Measurements from ENCODE around the gene ADSL. TPM values are rescaled to one million over a fixed set of nuclear protein-coding genes. Genes with fewer than 3 reads are reported as not detected.

Gene ADSL
- total RNA-seq, 1 donor from 2014 or later: 142 TPM

DNA sequence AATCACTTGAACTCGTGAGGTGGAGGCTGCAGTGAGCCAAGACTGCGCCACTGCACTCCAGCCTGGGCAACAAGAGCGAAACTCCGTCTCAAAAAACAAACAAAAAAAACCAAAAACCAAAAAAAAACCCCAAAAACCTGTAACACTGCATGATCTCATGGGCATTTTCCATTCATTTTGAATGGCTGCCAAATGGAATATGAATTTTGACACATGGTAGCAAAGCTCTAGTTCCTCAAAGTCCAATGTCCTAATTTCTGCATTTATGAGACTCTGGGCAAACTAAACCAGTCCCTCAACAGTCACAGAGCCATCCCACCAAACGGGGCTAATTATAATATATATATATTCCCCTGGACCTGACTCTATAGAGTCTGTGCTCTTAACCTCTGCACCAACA lies 85.9 kb downstream of the ADSL start:
- no peak for DNase-seq (ENCODE audit: low spot score)
- Mint-ChIP-seq H3K4me1 (ENCODE audit: low read depth) (peaks cover 22% of the 10 kb centered on the region), H3K27me3 (ENCODE audit: low read depth) (no peaks in the 10 kb centered on the region), H3K9me3 (no peaks in the 10 kb centered on the region), H3K27ac (no peak overlapping the region), H3K36me3 (ENCODE audit: low read depth) (peaks cover 51% of the 10 kb centered on the region), H3K4me3 (ENCODE audit: low read depth) (no peak overlapping the region)
- intact Hi-C loops (cut with micrococcal nuclease): no loop called here

DNA sequence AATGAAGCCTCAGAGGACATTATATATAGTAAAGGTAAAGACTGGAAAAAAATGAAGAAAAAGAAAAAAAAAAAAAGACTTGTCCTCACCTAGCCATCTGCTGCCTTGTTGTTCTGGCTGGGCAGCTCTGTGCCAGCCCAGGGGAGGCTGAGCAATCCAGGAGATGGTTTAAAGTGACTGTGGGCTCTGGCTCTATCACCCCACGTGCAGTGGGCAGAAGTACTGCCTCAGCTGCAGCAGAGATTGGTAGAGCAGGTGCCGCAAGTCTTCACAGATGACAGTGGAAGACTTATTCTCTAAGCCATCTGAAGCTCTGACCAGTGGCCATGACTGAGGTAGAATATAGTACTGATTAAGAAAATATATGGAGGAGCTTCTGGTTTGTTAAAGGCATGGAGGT lies 86.3 kb downstream of the ADSL start:
- Mint-ChIP-seq H3K36me3 (ENCODE audit: low read depth) (peaks cover 47% of the 10 kb centered on the region), H3K27me3 (ENCODE audit: low read depth) (no peaks in the 10 kb centered on the region), H3K27ac (no peak overlapping the region), H3K4me3 (ENCODE audit: low read depth) (no peak overlapping the region), H3K9me3 (no peaks in the 10 kb centered on the region), H3K4me1 (ENCODE audit: low read depth) (peaks cover 24% of the 10 kb centered on the region)
- no peak for DNase-seq (ENCODE audit: low spot score)
- intact Hi-C loops (cut with micrococcal nuclease): no loop called here

DNA sequence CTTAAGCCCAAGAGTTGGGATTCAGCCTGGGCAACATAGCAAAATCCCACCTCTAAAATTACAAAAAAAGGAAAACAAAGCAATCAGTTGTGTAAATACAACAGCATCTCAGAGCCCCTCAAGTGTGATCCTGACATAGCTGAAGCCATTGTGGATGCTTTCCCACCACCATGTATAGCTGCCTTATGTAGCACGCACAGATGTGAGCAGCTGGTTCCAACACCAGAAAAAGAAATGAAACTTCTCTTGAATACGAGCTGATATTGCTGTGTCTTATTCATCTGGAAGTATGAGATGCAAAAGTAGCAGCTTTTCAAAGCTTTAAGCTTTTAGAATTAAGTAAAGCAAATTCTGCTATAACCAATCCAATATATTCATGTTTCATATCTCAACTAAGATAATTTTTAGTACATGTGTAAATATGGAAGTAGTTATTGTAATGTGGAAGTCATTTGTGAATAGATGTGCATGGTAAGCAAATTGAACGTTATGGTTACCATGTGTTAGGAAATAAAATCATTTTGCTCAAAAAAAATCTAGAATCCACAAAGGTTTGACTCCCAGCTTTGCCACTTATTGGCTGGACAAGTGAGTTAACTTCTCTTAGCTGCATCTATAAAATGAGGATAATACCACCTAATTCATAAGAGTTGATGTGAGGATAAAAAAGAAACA lies 87.3 kb downstream of the ADSL start:
- Mint-ChIP-seq H3K4me1 (ENCODE audit: low read depth) (peaks cover 30% of the 10 kb centered on the region), H3K36me3 (ENCODE audit: low read depth) (peaks cover 42% of the 10 kb centered on the region), H3K27ac (no peak overlapping the region), H3K27me3 (ENCODE audit: low read depth) (no peaks in the 10 kb centered on the region), H3K9me3 (no peaks in the 10 kb centered on the region), H3K4me3 (ENCODE audit: low read depth) (no peak overlapping the region)
- DNase-seq (ENCODE audit: low spot score): no peak
- intact Hi-C loops (cut with micrococcal nuclease): no loop called here

DNA sequence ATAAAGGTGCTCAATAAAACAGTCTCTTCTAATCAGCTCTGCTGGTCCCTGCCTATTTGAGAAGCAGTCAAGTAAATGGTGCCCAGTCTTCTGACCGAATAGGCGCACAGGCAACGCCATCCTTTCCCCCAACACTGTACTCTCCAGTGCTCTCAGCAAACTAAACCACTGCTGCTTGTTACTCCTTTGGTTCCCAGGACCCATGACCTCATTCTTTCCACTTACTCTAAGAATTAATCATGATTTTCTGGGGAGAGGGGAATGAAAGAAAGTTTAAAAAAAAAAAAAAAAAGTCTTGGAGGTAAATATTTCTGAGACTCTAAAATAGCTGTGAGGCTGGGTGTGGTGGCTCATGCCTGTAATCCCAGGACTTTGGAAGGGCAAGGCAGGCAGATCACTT lies 87.8 kb downstream of the ADSL start:
- H3K9me3 Mint-ChIP-seq: no peaks in the 10 kb centered on the region
- H3K4me3 Mint-ChIP-seq (ENCODE audit: low read depth): no peak overlapping the region
- H3K36me3 Mint-ChIP-seq (ENCODE audit: low read depth): peaks cover 36% of the 10 kb centered on the region
- DNase-seq (ENCODE audit: low spot score): no peak
- peaks cover 34% of the 10 kb centered on the region for H3K4me1 Mint-ChIP-seq (ENCODE audit: low read depth)
- peak overlapping the region; percentile 55 for H3K27ac Mint-ChIP-seq
- intact Hi-C loops (cut with micrococcal nuclease): no loop called here
- H3K27me3 Mint-ChIP-seq (ENCODE audit: low read depth): no peaks in the 10 kb centered on the region

DNA sequence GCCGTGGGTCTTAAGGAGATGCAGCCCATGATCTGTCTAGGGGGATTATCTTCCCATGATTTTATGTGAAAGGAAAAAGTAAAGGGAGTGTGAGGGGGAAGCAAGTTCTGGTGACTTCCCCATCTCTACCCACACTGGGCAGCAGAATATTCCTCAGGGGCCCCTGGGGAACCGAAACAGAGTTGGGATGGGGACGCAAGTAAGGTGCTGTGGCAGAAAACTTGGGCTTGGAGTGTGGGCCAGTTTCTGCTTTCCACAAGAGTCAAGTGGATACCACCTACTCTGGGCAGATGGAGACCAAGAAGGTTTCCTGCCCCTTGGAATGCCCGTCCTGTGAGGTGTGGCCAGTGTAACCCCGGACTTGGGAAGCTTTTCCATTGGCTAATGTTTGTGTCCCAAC lies 88.4 kb downstream of the ADSL start:
- Mint-ChIP-seq H3K27ac (no peak overlapping the region), H3K9me3 (no peaks in the 10 kb centered on the region), H3K4me1 (ENCODE audit: low read depth) (peaks cover 34% of the 10 kb centered on the region), H3K27me3 (ENCODE audit: low read depth) (no peaks in the 10 kb centered on the region), H3K4me3 (ENCODE audit: low read depth) (no peak overlapping the region), H3K36me3 (ENCODE audit: low read depth) (peaks cover 33% of the 10 kb centered on the region)
- intact Hi-C loops (cut with micrococcal nuclease): no loop called here
- DNase-seq (ENCODE audit: low spot score): no peak

DNA sequence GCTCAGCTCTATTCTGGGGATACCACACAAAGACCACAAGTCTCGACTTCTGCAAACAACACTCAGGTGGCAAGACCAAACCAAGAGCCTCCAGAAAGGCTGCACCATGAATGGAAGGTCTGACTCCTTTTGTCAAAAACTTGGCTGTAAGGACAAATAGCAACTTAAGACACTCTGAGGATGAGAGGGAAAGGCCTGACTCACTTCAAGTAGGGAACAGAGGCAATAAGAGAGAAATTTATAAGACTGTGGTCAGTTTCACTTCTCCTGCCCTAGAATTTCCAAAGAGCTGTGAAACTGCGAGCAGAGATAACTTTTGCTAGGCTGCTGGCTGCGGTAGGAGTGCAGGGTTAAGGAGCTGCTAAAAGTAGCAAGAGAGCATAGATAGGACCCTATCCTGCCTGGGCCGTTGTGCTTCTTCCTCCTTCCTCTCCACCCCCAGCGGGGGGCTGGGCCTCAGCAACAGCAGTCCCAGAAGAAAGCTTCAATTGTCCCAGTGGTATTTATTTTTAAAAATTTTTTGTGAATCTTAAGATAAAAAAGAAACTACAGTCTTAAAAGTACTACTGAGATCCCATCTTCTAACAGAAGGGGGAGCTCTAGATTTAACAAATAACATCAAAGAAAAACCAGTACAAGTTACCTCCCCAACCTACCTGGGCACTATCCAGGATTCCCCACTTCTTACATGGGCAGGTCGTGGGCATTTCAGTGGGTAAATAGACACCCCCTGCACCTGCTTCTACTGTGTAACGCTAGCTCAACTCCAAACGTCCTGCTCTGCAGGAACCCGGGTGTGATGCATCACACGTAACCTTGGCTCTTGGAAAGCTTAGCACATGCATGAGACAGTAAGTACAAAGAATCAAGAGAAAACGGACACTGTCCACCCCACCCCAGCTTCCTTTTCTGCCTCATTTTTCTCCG lies 90.5 kb downstream of the ADSL start:
- peaks cover 31% of the 10 kb centered on the region for H3K36me3 Mint-ChIP-seq (ENCODE audit: low read depth)
- DNase-seq (ENCODE audit: low spot score): no peak
- H3K27me3 Mint-ChIP-seq (ENCODE audit: low read depth): no peaks in the 10 kb centered on the region
- peaks cover 43% of the 10 kb centered on the region for H3K4me1 Mint-ChIP-seq (ENCODE audit: low read depth)
- H3K27ac Mint-ChIP-seq: peak overlapping the region; percentile 74
- no peaks in the 10 kb centered on the region for H3K9me3 Mint-ChIP-seq
- intact Hi-C loops (cut with micrococcal nuclease): loop anchor here (1.0 to 2.0 kb wide), 3 partner anchors 42 to 210 kb away; no protein-coding TSS in a partner anchor
- H3K4me3 Mint-ChIP-seq (ENCODE audit: low read depth): peak overlapping the region; percentile 7

Other genes starting within 250 kb of the ADSL start
- gene TNRC6B, start 168.6 kb upstream of the ADSL start, total RNA-seq: 28.0 and 34.1 TPM in 2 replicates
- 48.7 and 50.3 TPM in 2 replicates for gene SGSM3, start 24.1 kb downstream of the ADSL start, total RNA-seq

Data from activated T-helper 2 cell treated with anti-CD3 and anti-CD28 coated beads, Interferon-gamma antibody, Interleukin-2, Interleukin-4, amounts not matched to agents 10 μg/mL and 5 μg/mL and 100 μg/mL, durations not matched to agents 14 hours and 24 hours and 36 hours (primary cell).